Thymus (tissue), 11 donors: Measurements from ENCODE around the gene CAP2. TPM values are rescaled to one million over a fixed set of nuclear protein-coding genes. Genes with fewer than 3 reads are reported as not detected.

Source experiments
- DNase-seq, 9 donors: peaks; one replicate each; pipeline ENCODE4 v3.0.0-alpha.2; 2013; ENCODE audit warnings: low spot score in 9 of 9, low read depth in 6 of 9, missing footprints in 1 of 9
- H3K27ac ChIP-seq, 2 donors: one replicate each; pipeline ENCODE4 v1.5.1; 2013; ENCODE audit warnings: control low read depth in 1 of 2, low read depth in 1 of 2, low read length in 1 of 2, mild to moderate bottlenecking in 1 of 2, moderate library complexity in 1 of 2
- H3K27me3 ChIP-seq, 2 donors: one replicate each; pipeline ENCODE4 v1.5.1; 2013; ENCODE audit warnings: low read length in 1 of 2; ENCODE audit not compliant: control insufficient read depth in 2 of 2, insufficient read depth in 1 of 2
- H3K36me3 ChIP-seq, 2 donors: one replicate each; pipeline ENCODE4 v1.5.1; 2013; ENCODE audit warnings: low read length in 1 of 2, mild to moderate bottlenecking in 1 of 2, moderate library complexity in 1 of 2; ENCODE audit not compliant: control insufficient read depth in 2 of 2, insufficient read depth in 2 of 2
- H3K4me1 ChIP-seq, 2 donors: one replicate each; pipeline ENCODE4 v1.5.1; 2013; ENCODE audit warnings: low read length in 2 of 2; ENCODE audit not compliant: control insufficient read depth in 2 of 2, insufficient read depth in 2 of 2
- H3K4me3 ChIP-seq, 2 donors: one replicate each; pipeline ENCODE4 v1.5.1; 2013; ENCODE audit warnings: low read length in 2 of 2, control low read depth in 1 of 2, mild to moderate bottlenecking in 1 of 2
- H3K9me3 ChIP-seq, 2 donors: one replicate each; pipeline ENCODE4 v1.5.1; 2013; ENCODE audit warnings: low read length in 1 of 2, mild to moderate bottlenecking in 1 of 2; ENCODE audit not compliant: control insufficient read depth in 2 of 2, insufficient read depth in 1 of 2
- WGBS: extraction: QIAGEN DNeasy Blood & Tissue Kit; methylation state at CpG from one replicate; pipeline ENCODE4 v1.1.7; 2013; 5-methylcytosine and 5-hydroxymethylcytosine counted together
- polyA plus RNA-seq: library from polyadenylated mRNA; stranded (reverse); fragments of 200-250 nt; gene quantifications from one replicate; pipeline ENCODE4 v1.2.3, GENCODE V29; 2013
- total RNA-seq: library from RNA; stranded (reverse); fragments of 120-200 nt; gene quantifications from one replicate; pipeline ENCODE4 v1.2.4, GENCODE V29; 2013
- donor health status: healthy.

CAP2 gene
- total and polyA plus RNA-seq, 2 donors: 1.6 to 4.9 TPM

DNA sequence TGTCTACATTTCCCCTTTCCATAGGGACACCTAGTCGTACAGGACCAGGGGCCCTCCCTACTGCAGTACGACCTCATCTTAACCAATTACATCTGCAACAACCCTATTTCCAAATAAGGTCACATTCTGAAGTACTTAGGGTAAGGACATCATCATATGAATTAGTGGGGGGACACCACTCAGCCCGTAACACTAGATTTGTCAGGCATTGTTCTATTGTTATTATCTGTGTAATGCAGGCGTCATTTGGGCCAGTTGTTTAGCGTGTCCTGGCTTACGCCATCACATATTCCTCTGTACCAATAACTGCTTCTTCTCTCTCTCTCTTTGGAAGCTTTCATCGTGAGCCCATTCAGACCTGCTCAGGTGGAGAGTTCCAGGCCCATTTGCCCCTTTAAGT, 89.3 kb downstream of the CAP2 start:
- DNase-seq: no peak

DNA sequence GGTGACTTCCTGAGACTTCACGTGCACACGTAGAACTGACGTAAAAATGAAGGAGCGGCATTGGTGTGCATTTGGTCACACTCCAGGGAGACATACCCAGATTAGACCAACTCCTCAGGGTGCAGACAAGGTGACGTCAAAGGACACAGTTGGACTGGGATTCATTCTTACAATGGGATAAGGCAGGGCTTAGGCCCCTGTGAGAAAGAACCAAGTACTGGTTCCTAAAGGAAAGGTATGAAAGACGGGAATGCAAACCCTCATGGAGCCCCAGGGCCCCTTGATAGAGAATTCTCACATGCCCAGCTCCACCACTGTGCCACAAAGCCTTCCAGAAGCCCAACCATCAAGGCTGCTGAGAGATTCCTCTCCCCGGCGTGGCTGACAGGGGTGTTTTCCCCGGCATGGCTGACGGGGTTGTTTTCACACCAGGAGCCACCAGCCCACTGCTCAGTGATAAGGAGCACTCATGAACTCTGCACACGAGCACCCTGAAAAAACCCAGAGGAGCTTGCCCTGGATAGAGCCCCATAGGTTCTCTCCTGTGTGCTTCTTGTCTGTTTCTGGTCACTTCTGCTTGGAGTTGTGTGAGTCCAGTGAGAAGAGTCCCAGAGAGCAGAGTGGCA, 90.1 kb downstream of the CAP2 start:
- no peak for DNase-seq
- Histone ChIP-seq H3K27ac (no peak overlapping the region), H3K36me3 (no peaks in the 10 kb centered on the region), H3K4me3 (no peak overlapping the region), H3K9me3 (no peaks in the 10 kb centered on the region), H3K27me3 (no peaks in the 10 kb centered on the region), H3K4me1 (no peaks in the 10 kb centered on the region)
- WGBS: 96% methylated on average over 11 of the region's 11 CpGs

More for the DNA sequence above, 89.3 kb downstream of the CAP2 start:
- 97% methylated on average over 7 of the region's 7 CpGs for WGBS
- Histone ChIP-seq H3K27ac (no peak overlapping the region), H3K36me3 (no peaks in the 10 kb centered on the region), H3K27me3 (no peaks in the 10 kb centered on the region), H3K4me3 (no peak overlapping the region), H3K9me3 (no peaks in the 10 kb centered on the region), H3K4me1 (no peaks in the 10 kb centered on the region)

DNA sequence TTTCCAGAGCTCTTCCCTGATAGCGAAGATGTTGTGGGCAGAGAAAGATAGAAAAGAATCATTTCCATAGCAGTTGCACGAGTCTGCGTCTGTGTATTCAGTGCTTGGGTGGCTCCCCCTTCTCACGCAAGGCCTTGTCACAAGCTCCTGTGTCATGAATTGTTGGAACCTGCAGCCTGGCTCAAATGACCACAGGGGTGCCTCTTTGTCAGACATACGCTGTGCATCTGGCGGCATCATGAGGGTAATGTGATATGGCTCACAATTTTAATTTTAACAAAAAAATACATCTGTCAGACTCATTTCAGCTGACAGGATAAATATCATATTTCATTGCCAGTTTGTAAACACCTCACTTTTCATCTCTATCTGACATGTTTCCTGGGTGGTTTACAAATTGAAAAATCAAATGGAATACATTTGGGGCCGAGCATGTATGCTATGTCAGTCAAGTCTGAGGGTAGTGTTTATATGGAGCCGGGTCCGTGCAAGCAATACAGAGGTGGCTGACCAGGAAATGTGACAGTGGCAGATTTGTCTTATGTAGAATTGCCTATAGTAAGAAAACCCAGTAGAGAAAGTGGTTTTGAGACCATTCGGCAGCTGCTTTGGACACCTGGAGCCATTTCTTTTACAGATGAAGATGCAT, 90.9 kb downstream of the CAP2 start:
- no peaks in the 10 kb centered on the region for H3K36me3 ChIP-seq
- 89% methylated on average over 10 of the region's 10 CpGs for WGBS
- no peak overlapping the region for H3K4me3 ChIP-seq
- DNase-seq: no peak
- no peaks in the 10 kb centered on the region for H3K27me3 ChIP-seq
- no peaks in the 10 kb centered on the region for H3K9me3 ChIP-seq
- H3K4me1 ChIP-seq: no peaks in the 10 kb centered on the region
- H3K27ac ChIP-seq: no peak overlapping the region

DNA sequence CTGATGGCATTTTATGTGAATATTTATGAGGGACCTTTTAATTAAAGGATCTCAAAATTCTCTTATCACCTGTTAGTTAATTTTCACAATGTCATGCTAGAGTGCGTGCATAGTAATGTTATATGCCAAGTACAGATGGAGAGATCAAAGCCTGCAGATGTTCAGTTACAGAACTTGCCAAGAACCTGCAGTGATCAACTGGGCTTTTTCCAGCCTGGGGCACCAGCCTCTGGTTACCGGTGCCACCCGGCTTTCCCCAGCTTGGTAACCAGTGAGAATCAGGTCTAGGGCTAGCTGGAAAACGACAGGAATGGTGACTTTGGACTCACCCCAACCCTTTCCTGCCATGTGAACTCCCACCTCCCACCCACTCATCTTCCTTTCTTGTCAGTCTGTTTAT, 91.8 kb downstream of the CAP2 start:
- H3K9me3 ChIP-seq: no peaks in the 10 kb centered on the region
- no peaks in the 10 kb centered on the region for H3K27me3 ChIP-seq
- H3K4me1 ChIP-seq: no peaks in the 10 kb centered on the region
- H3K27ac ChIP-seq: no peak overlapping the region
- no peak overlapping the region for H3K4me3 ChIP-seq
- no peak for DNase-seq
- WGBS: 86% methylated on average over 4 of the region's 4 CpGs
- H3K36me3 ChIP-seq: no peaks in the 10 kb centered on the region

DNA sequence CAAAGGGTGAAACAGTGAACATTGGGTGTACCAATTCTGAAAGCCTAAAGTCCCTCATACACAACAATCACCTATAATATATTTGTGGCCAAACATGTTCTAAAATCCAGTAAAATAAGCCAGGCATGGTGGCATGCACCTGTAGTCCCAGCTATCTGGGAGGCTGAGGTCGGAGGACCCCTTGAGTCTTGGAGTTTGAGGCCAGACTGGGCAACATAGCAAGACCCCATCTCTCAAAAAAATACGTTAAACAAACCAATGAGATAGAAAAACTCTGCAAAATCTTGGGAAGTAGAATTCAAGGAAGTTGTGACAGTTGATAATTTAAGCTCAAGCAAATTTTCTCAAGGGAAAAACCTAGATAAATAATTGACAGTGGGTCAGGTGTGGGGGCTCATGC, 92.6 kb downstream of the CAP2 start:
- no peaks in the 10 kb centered on the region for H3K9me3 ChIP-seq
- DNase-seq: no peak
- H3K4me1 ChIP-seq: no peaks in the 10 kb centered on the region
- H3K27me3 ChIP-seq: no peaks in the 10 kb centered on the region
- no peak overlapping the region for H3K27ac ChIP-seq
- 87% methylated on average over 2 of the region's 2 CpGs for WGBS
- no peak overlapping the region for H3K4me3 ChIP-seq
- no peaks in the 10 kb centered on the region for H3K36me3 ChIP-seq

DNA sequence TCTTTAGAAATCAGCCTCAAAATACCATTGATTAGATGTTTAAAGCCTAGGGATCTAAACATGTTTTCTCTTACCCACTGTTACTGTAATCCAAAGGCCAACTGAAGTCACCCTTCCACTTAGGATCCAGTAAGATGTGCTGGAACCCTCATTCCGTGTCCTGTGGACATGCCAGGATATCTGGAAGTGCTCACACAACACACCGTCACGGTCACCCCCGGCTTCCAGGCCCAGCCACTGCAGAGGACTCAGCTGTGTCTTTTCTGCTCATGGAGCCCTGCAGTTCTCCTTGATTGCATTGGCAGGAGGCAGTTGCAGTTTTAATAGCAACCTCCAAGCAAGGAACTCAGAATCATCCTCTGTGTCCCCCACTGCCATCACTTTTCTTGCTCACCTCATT, 93.3 kb downstream of the CAP2 start:
- no peaks in the 10 kb centered on the region for H3K4me1 ChIP-seq
- H3K4me3 ChIP-seq: no peak overlapping the region
- H3K9me3 ChIP-seq: no peaks in the 10 kb centered on the region
- H3K27ac ChIP-seq: no peak overlapping the region
- no peaks in the 10 kb centered on the region for H3K27me3 ChIP-seq
- DNase-seq: no peak
- WGBS: 94% methylated on average over 4 of the region's 4 CpGs
- H3K36me3 ChIP-seq: no peaks in the 10 kb centered on the region

DNA sequence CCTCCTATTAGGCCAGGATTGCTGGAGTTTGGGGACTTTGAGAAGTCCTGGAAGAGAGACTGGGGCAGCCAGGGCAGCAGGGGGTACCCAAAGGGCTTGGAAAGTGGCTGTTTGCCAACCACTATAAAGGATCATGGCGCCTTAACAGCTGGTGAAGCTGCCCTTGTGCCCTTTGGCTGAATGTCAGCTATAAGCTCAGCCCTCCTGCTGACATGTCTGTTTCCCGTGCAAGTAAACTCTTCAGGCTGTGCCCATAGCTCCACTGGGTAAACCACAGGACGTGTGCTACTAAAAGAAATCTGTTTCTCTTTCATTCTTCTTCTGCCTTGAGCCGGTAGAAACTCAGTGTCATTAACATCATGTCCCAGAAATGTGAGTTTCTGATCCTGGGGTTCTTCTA, 97.3 kb downstream of the CAP2 start:
- no peak overlapping the region for H3K4me3 ChIP-seq
- no peaks in the 10 kb centered on the region for H3K9me3 ChIP-seq
- no peaks in the 10 kb centered on the region for H3K36me3 ChIP-seq
- no peak overlapping the region for H3K27ac ChIP-seq
- no peak for DNase-seq
- 26% methylated on average over 4 of the region's 4 CpGs for WGBS
- no peaks in the 10 kb centered on the region for H3K4me1 ChIP-seq
- H3K27me3 ChIP-seq: no peaks in the 10 kb centered on the region

DNA sequence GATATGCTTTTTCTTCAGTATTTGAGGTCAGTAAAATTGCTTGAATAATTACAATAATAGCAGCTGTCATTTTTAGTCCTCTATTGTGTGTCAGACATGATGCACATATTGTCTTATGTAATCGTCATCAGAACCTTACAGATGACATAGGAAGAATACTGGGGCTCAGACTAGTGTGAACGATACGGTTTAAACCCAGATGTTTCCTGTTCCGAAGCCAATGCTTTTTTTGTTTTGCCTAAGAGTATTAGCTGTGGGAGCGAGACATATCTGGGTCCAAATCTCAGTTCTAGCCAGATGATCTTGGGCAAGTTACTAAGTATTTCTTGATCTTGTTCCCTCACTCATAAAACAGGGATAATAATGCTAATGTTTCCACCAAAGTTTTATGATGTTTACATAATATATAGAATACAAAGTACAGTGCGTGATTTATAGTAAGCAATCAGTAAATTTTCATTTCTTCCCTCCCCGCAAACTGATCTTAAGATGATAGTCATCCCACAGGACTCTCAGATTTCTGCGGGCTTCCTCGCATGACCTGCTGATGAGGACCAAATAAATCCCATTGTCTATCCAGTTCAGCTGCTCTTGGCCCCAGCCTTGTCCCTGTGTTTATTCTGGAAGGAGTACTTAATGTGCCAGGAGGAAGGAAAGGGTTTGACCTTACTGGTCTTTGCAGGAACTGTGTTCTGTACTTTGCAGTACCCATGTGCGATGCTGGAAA, 98.2 kb downstream of the CAP2 start:
- Histone ChIP-seq H3K36me3 (no peaks in the 10 kb centered on the region), H3K9me3 (no peaks in the 10 kb centered on the region), H3K27me3 (no peaks in the 10 kb centered on the region), H3K27ac (no peak overlapping the region), H3K4me1 (no peaks in the 10 kb centered on the region), H3K4me3 (no peak overlapping the region)
- WGBS: 40% methylated on average over 10 of the region's 10 CpGs
- no peak for DNase-seq

DNA sequence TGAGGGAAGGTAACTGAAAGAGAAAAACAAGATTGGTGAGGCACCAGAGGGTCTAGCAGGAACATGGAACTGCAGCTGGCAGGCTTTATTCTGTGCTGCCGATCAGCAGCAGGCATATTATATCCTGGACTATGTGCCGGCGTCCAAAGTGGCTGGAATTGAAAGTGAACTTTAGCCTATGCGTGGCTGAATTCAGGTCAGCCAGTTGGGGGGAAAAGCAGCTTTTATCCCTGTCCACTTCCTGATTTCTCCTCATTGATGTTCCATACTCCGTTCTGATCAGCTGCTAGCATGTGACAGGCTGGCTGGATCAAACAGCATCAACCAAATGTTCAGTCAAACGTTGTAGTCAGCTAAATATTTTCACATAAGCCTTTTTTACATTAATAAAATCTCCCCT, 99.0 kb downstream of the CAP2 start:
- Histone ChIP-seq H3K4me1 (no peaks in the 10 kb centered on the region), H3K36me3 (no peaks in the 10 kb centered on the region), H3K27ac (no peak overlapping the region), H3K4me3 (no peak overlapping the region), H3K27me3 (no peaks in the 10 kb centered on the region), H3K9me3 (no peaks in the 10 kb centered on the region)
- WGBS: 84% methylated on average over 6 of the region's 6 CpGs
- DNase-seq: no peak
